ENCODE data around the gene CATSPER4. TPM values are rescaled to one million over a fixed set of nuclear protein-coding genes. Genes with fewer than 3 reads are reported as not detected.

Gene CATSPER4
- total RNA-seq, 4 donors from 2014 or later, result not detected

GRCh38 chr1:26162220-26162709 is 28.1 kb upstream of the CATSPER4 start:
- peaks cover 23% of the 10 kb centered on the region for H3K27me3 ChIP-seq
- H3K4me3 ChIP-seq, result peak overlapping the region; percentile 65
- H3K36me3 ChIP-seq, result no peaks in the 10 kb centered on the region
- no peaks in the 10 kb centered on the region for H3K9me3 ChIP-seq
- TF ChIP-seq EP300 (IDR thresholded peaks at IDR 0.05) (no peak), CTCF (IDR thresholded peaks at IDR 0.05) (no peak), POLR2A (IDR thresholded peaks at IDR 0.05) (no peak), POLR2AphosphoS5 (IDR thresholded peaks at IDR 0.05) (no peak)
- DNase-seq (ENCODE audit: low spot score in 2 of 2), result no peak
- WGBS, result 25% methylated on average over 21 of the region's 21 CpGs
- no peak overlapping the region for H3K27ac ChIP-seq
- H3K4me1 ChIP-seq, result peaks cover 27% of the 10 kb centered on the region

GRCh38 chr1:26163684-26164035 is 26.7 kb upstream of the CATSPER4 start:
- Histone ChIP-seq H3K4me1 (peaks cover 27% of the 10 kb centered on the region), H3K36me3 (no peaks in the 10 kb centered on the region), H3K27me3 (peaks cover 12% of the 10 kb centered on the region), H3K27ac (no peak overlapping the region), H3K4me3 (peak overlapping the region; percentile 57), H3K9me3 (no peaks in the 10 kb centered on the region)
- TF ChIP-seq POLR2AphosphoS5 (IDR thresholded peaks at IDR 0.05), result no peak
- TF ChIP-seq POLR2A (IDR thresholded peaks at IDR 0.05), result no peak
- no peak for TF ChIP-seq CTCF (IDR thresholded peaks at IDR 0.05)
- TF ChIP-seq EP300 (IDR thresholded peaks at IDR 0.05), result no peak
- no peak for DNase-seq (ENCODE audit: low spot score in 2 of 2)
- WGBS, result 76% methylated on average over 7 of the region's 9 CpGs

- Histone ChIP-seq H3K27ac (no peak overlapping the region), H3K4me3 (peak overlapping the region; percentile 57), H3K36me3 (no peaks in the 10 kb centered on the region), H3K4me1 (peaks cover 30% of the 10 kb centered on the region), H3K9me3 (no peaks in the 10 kb centered on the region), H3K27me3 (peaks cover 8% of the 10 kb centered on the region)
- 13% methylated on average over 28 of the region's 72 CpGs for WGBS
- TF ChIP-seq EP300 (IDR thresholded peaks at IDR 0.05) (no peak), POLR2A (IDR thresholded peaks at IDR 0.05) (no peak), CTCF (IDR thresholded peaks at IDR 0.05) (peak; percentile 56 to 90), POLR2AphosphoS5 (IDR thresholded peaks at IDR 0.05) (no peak)
- DNase-seq (ENCODE audit: low spot score in 2 of 2), result no peak
These were observed 26.2 kb upstream of the CATSPER4 start for GRCh38 chr1:26164036-26164860.

GRCh38 chr1:26164861-26165842 is 25.2 kb upstream of the CATSPER4 start:
- TF ChIP-seq CTCF (IDR thresholded peaks at IDR 0.05) (no peak), POLR2A (IDR thresholded peaks at IDR 0.05) (no peak), POLR2AphosphoS5 (IDR thresholded peaks at IDR 0.05) (no peak), EP300 (IDR thresholded peaks at IDR 0.05) (no peak)
- peak overlapping the region; percentile 57 for H3K4me3 ChIP-seq
- WGBS, result 74% methylated on average over 19 of the region's 19 CpGs
- DNase-seq (ENCODE audit: low spot score in 2 of 2), result no peak
- H3K9me3 ChIP-seq, result no peaks in the 10 kb centered on the region
- H3K4me1 ChIP-seq, result peaks cover 34% of the 10 kb centered on the region
- H3K27me3 ChIP-seq, result peaks cover 8% of the 10 kb centered on the region
- no peaks in the 10 kb centered on the region for H3K36me3 ChIP-seq
- H3K27ac ChIP-seq, result no peak overlapping the region
